ENCODE results near the gene ATP1A2. TPM values are rescaled to one million over a fixed set of nuclear protein-coding genes. Genes with fewer than 3 reads are reported as not detected.

Gene ATP1A2
- polyA plus RNA-seq, 1 experiment: 6.2 TPM

DNA sequence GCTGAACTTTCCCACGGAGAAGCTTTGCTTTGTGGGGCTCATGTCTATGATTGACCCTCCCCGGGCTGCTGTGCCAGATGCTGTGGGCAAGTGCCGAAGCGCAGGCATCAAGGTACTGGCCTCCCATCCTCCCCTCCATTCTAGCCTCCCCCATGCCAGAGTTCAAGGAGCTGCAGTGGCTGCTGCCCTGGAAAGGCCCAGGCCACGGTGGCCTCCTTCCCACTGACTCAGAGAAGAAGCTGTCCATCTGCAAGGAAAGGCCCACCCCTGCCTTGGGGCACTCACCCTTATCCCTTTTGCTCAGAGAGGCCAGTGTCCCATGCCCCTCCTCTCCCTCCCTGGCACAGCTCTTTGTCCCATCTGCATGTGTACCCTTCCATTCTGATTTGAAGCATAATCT, 14.9 kb downstream of the ATP1A2 start:
- TF ChIP-seq, protein P1, sequence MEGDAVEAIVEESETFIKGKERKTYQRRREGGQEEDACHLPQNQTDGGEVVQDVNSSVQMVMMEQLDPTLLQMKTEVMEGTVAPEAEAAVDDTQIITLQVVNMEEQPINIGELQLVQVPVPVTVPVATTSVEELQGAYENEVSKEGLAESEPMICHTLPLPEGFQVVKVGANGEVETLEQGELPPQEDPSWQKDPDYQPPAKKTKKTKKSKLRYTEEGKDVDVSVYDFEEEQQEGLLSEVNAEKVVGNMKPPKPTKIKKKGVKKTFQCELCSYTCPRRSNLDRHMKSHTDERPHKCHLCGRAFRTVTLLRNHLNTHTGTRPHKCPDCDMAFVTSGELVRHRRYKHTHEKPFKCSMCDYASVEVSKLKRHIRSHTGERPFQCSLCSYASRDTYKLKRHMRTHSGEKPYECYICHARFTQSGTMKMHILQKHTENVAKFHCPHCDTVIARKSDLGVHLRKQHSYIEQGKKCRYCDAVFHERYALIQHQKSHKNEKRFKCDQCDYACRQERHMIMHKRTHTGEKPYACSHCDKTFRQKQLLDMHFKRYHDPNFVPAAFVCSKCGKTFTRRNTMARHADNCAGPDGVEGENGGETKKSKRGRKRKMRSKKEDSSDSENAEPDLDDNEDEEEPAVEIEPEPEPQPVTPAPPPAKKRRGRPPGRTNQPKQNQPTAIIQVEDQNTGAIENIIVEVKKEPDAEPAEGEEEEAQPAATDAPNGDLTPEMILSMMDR (IDR thresholded peaks at IDR 0.05; ENCODE audit: low read depth, low read length): no peak
- ChIA-PET CTCF (interaction anchor here (1.2 to 1.8 kb wide), 3 partner anchors 63 to 161 kb away, joined by 3 to 6 read pairs (median 5); no protein-coding TSS in a partner anchor), POLR2A (no interaction called here)
- no peak for DNase-seq (ENCODE audit: low read depth, low spot score)
- Histone ChIP-seq H3K4me3 (ENCODE audit: low read depth, low read length) (no peak overlapping the region), H3K9me3 (ENCODE audit: control insufficient read depth, insufficient read depth, low read length) (peaks cover 4% of the 10 kb centered on the region; the same call in 1 of the 2 replicates), H3K27me3 (ENCODE audit: control insufficient read depth, insufficient read depth, low read length) (peaks cover 11% of the 10 kb centered on the region), H3K27ac (ENCODE audit: low read depth, low read length) (no peak overlapping the region)

DNA sequence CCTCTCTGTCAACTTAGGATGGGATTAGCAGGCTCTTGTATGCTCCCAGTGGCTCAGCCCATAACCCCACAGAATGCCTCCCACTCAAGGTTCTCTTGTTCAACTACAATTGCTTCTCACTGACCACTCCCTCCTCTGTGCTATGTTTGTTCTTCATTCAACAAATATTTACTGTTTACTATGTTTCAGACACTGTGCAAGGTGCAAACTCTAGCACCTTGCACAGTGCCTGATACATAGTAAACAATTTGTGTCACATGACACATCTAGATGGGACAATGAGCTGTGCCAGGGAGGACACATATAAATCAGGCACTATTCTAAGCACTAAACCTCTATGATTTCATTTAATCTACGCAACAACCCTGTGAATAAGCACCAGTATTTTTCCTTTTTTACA, 15.4 kb downstream of the ATP1A2 start:
- no peak for DNase-seq (ENCODE audit: low read depth, low spot score)
- Histone ChIP-seq H3K27ac (ENCODE audit: low read depth, low read length) (no peak overlapping the region), H3K27me3 (ENCODE audit: control insufficient read depth, insufficient read depth, low read length) (peaks cover 13% of the 10 kb centered on the region), H3K4me3 (ENCODE audit: low read depth, low read length) (no peak overlapping the region), H3K9me3 (ENCODE audit: control insufficient read depth, insufficient read depth, low read length) (peaks cover 4% of the 10 kb centered on the region; the same call in 1 of the 2 replicates)
- ChIA-PET CTCF (interaction anchor here (1.2 to 1.8 kb wide), 3 partner anchors 62 to 161 kb away, joined by 3 to 6 read pairs (median 5); no protein-coding TSS in a partner anchor), POLR2A (no interaction called here)
- TF ChIP-seq, protein P1 (IDR thresholded peaks at IDR 0.05; ENCODE audit: low read depth, low read length): no peak

DNA sequence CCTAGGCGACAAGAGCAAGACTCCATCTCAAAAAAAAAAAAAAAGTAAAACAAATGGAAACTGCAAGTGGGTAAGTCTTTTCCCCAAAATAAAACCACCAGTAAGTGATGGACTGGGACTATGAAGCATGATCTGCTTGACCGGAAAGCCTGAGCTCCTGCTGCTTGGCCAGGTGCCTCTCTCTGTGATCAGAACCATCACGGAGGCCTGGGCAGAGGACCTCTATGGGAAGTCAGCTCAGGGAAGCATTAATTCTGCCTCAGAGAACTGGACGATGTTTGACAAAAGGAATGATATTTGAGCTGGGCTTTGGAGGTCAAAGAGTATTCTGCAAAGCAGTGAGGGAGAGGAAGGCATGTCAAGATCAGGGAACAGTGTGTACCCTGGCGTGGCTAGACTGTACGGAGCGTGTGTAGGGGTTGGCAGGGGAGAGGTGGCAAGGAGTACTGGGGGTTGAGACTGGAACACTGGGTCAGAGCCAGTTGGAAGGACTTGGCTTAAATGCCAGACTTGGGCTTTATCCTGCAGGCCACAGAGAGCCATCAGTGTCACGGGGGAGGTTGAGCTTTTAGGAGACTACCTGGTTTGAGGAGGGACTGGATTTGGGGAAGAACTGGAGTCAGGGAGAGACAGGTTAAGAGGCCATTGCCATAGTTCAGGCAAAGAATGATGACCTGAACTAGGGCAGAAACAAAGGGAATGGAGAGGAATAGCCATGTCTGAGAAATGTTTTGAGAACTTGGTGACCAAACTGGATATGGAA, 16.4 kb downstream of the ATP1A2 start:
- no peak for DNase-seq (ENCODE audit: low read depth, low spot score)
- CTCF ChIA-PET: interaction anchor here (1.0 to 1.8 kb wide), 3 partner anchors 30 to 61 kb away, joined by 3 to 6 read pairs (median 4); no protein-coding TSS in a partner anchor

GRCh38 chr1:160133990-160134770, 18.6 kb downstream of the ATP1A2 start:
- peaks cover 17% of the 10 kb centered on the region for H3K27me3 ChIP-seq (ENCODE audit: control insufficient read depth, insufficient read depth, low read length)
- ChIA-PET POLR2A (no interaction called here), CTCF (no interaction called here)
- no peak overlapping the region for H3K4me3 ChIP-seq (ENCODE audit: low read depth, low read length)
- peaks cover 4% of the 10 kb centered on the region; the same call in 1 of the 2 replicates for H3K9me3 ChIP-seq (ENCODE audit: control insufficient read depth, insufficient read depth, low read length)
- no peak overlapping the region for H3K27ac ChIP-seq (ENCODE audit: low read depth, low read length)
- TF ChIP-seq, protein P1 (IDR thresholded peaks at IDR 0.05; ENCODE audit: low read depth, low read length): no peak
- no peak for DNase-seq (ENCODE audit: low read depth, low spot score)

More for the DNA sequence above, 16.4 kb downstream of the ATP1A2 start:
- H3K9me3 ChIP-seq (ENCODE audit: control insufficient read depth, insufficient read depth, low read length): peaks cover 4% of the 10 kb centered on the region; the same call in 1 of the 2 replicates
- peaks cover 15% of the 10 kb centered on the region for H3K27me3 ChIP-seq (ENCODE audit: control insufficient read depth, insufficient read depth, low read length)
- no peak overlapping the region for H3K27ac ChIP-seq (ENCODE audit: low read depth, low read length)
- H3K4me3 ChIP-seq (ENCODE audit: low read depth, low read length): no peak overlapping the region
- POLR2A ChIA-PET: no interaction called here
- TF ChIP-seq, protein P1 (IDR thresholded peaks at IDR 0.05; ENCODE audit: low read depth, low read length): no peak
